ENCODE results near the gene FAM117A. TPM values are rescaled to one million over a fixed set of nuclear protein-coding genes. Genes with fewer than 3 reads are reported as not detected.
"Not testable (repeated sequence)": the region's sequence is repeated elsewhere in the genome, so short reads cannot be mapped to it uniquely, and the experiment has no call there.

The FAM117A gene
- total RNA-seq, 1 donor from 2014 or later: 5.2 TPM

GRCh38 chr17:49764559-49765180 is 739 bp upstream of the FAM117A start:
- Histone ChIP-seq H3K4me3 (ENCODE audit: low read length in 3 of 3) (peak overlapping the region; percentile 61 to 78 (median 68)), H3K9ac (ENCODE audit: low read depth in 1 of 3, low read length in 3 of 3) (no peak overlapping the region), H3K27me3 (ENCODE audit: control insufficient read depth in 3 of 3, insufficient read depth in 3 of 3, low read length in 3 of 3) (peaks cover 0 to 3% (median 0%) of the 10 kb centered on the region in 3 donors), H3K4me1 (ENCODE audit: control insufficient read depth in 3 of 3, insufficient read depth in 3 of 3, low read length in 3 of 3) (peaks cover 7 to 20% (median 8%) of the 10 kb centered on the region in 3 donors), H3K36me3 (ENCODE audit: control insufficient read depth in 3 of 3, insufficient read depth in 3 of 3, low read length in 3 of 3) (no peaks in the 10 kb centered on the region), H3K9me3 (ENCODE audit: control insufficient read depth in 3 of 3, low read length in 3 of 3) (no peaks in the 10 kb centered on the region), H3K27ac (ENCODE audit: low read depth, low read length) (no peak overlapping the region)

GRCh38 chr17:49762151-49762941 is 1.6 kb downstream of the FAM117A start:
- H3K9me3 ChIP-seq (ENCODE audit: control insufficient read depth in 3 of 3, low read length in 3 of 3): no peaks in the 10 kb centered on the region
- H3K9ac ChIP-seq (ENCODE audit: low read depth in 1 of 3, low read length in 3 of 3): peak overlapping the region in 1 of 3 donors; percentile 68
- peak overlapping the region in 2 of 3 donors; percentile 78 to 80 for H3K4me3 ChIP-seq (ENCODE audit: low read length in 3 of 3)
- H3K4me1 ChIP-seq (ENCODE audit: control insufficient read depth in 3 of 3, insufficient read depth in 3 of 3, low read length in 3 of 3): peaks cover 7 to 20% (median 8%) of the 10 kb centered on the region in 3 donors
- no peaks in the 10 kb centered on the region for H3K36me3 ChIP-seq (ENCODE audit: control insufficient read depth in 3 of 3, insufficient read depth in 3 of 3, low read length in 3 of 3)
- H3K27me3 ChIP-seq (ENCODE audit: control insufficient read depth in 3 of 3, insufficient read depth in 3 of 3, low read length in 3 of 3): peaks cover 0 to 3% (median 0%) of the 10 kb centered on the region in 3 donors
- H3K27ac ChIP-seq (ENCODE audit: low read depth, low read length): no peak overlapping the region

- H3K4me1 ChIP-seq (ENCODE audit: control insufficient read depth in 3 of 3, insufficient read depth in 3 of 3, low read length in 3 of 3): peaks cover 7 to 20% (median 8%) of the 10 kb centered on the region in 3 donors
- H3K27ac ChIP-seq (ENCODE audit: low read depth, low read length): no peak overlapping the region
- no peaks in the 10 kb centered on the region for H3K36me3 ChIP-seq (ENCODE audit: control insufficient read depth in 3 of 3, insufficient read depth in 3 of 3, low read length in 3 of 3)
- no peak overlapping the region for H3K4me3 ChIP-seq (ENCODE audit: low read length in 3 of 3)
- no peaks in the 10 kb centered on the region for H3K9me3 ChIP-seq (ENCODE audit: control insufficient read depth in 3 of 3, low read length in 3 of 3)
- no peak overlapping the region for H3K9ac ChIP-seq (ENCODE audit: low read depth in 1 of 3, low read length in 3 of 3)
- H3K27me3 ChIP-seq (ENCODE audit: control insufficient read depth in 3 of 3, insufficient read depth in 3 of 3, low read length in 3 of 3): peaks cover 0 to 3% (median 0%) of the 10 kb centered on the region in 3 donors
These were observed 2.9 kb downstream of the FAM117A start for GRCh38 chr17:49760932-49761558.

GRCh38 chr17:49760296-49760695 is 3.6 kb downstream of the FAM117A start:
- Histone ChIP-seq H3K27ac (ENCODE audit: low read depth, low read length) (no peak overlapping the region), H3K4me3 (ENCODE audit: low read length in 3 of 3) (no peak overlapping the region), H3K9me3 (ENCODE audit: control insufficient read depth in 3 of 3, low read length in 3 of 3) (no peaks in the 10 kb centered on the region), H3K27me3 (ENCODE audit: control insufficient read depth in 3 of 3, insufficient read depth in 3 of 3, low read length in 3 of 3) (peaks cover 0 to 3% (median 0%) of the 10 kb centered on the region in 3 donors), H3K36me3 (ENCODE audit: control insufficient read depth in 3 of 3, insufficient read depth in 3 of 3, low read length in 3 of 3) (no peaks in the 10 kb centered on the region), H3K9ac (ENCODE audit: low read depth in 1 of 3, low read length in 3 of 3) (no peak overlapping the region), H3K4me1 (ENCODE audit: control insufficient read depth in 3 of 3, insufficient read depth in 3 of 3, low read length in 3 of 3) (peaks cover 7 to 20% (median 8%) of the 10 kb centered on the region in 3 donors)

GRCh38 chr17:49759203-49759602 is 4.7 kb downstream of the FAM117A start:
- no peak overlapping the region for H3K9ac ChIP-seq (ENCODE audit: low read depth in 1 of 3, low read length in 3 of 3)
- peaks cover 0 to 3% (median 0%) of the 10 kb centered on the region in 3 donors for H3K27me3 ChIP-seq (ENCODE audit: control insufficient read depth in 3 of 3, insufficient read depth in 3 of 3, low read length in 3 of 3)
- H3K9me3 ChIP-seq (ENCODE audit: control insufficient read depth in 3 of 3, low read length in 3 of 3): no peaks in the 10 kb centered on the region
- no peak overlapping the region for H3K27ac ChIP-seq (ENCODE audit: low read depth, low read length)
- no peak overlapping the region for H3K4me3 ChIP-seq (ENCODE audit: low read length in 3 of 3)
- peaks cover 7 to 14% (median 8%) of the 10 kb centered on the region in 3 donors for H3K4me1 ChIP-seq (ENCODE audit: control insufficient read depth in 3 of 3, insufficient read depth in 3 of 3, low read length in 3 of 3)
- H3K36me3 ChIP-seq (ENCODE audit: control insufficient read depth in 3 of 3, insufficient read depth in 3 of 3, low read length in 3 of 3): no peaks in the 10 kb centered on the region

GRCh38 chr17:49758464-49759010 is 5.4 kb downstream of the FAM117A start:
- H3K9ac ChIP-seq (ENCODE audit: low read depth in 1 of 3, low read length in 3 of 3); H3K9me3 ChIP-seq (ENCODE audit: control insufficient read depth in 3 of 3, low read length in 3 of 3); H3K36me3 ChIP-seq (ENCODE audit: control insufficient read depth in 3 of 3, insufficient read depth in 3 of 3, low read length in 3 of 3); H3K27ac ChIP-seq (ENCODE audit: low read depth, low read length); H3K27me3 ChIP-seq (ENCODE audit: control insufficient read depth in 3 of 3, insufficient read depth in 3 of 3, low read length in 3 of 3); H3K4me3 ChIP-seq (ENCODE audit: low read length in 3 of 3): not testable (repeated sequence)
- H3K4me1 ChIP-seq (ENCODE audit: control insufficient read depth in 3 of 3, insufficient read depth in 3 of 3, low read length in 3 of 3): peaks cover 7 to 14% (median 8%) of the 10 kb centered on the region in 3 donors

GRCh38 chr17:49757151-49757777 is 6.7 kb downstream of the FAM117A start:
- Histone ChIP-seq H3K4me3 (ENCODE audit: low read length in 3 of 3) (no peak overlapping the region), H3K27me3 (ENCODE audit: control insufficient read depth in 3 of 3, insufficient read depth in 3 of 3, low read length in 3 of 3) (no peaks in the 10 kb centered on the region), H3K9ac (ENCODE audit: low read depth in 1 of 3, low read length in 3 of 3) (peak overlapping the region in 1 of 3 donors; percentile 16), H3K36me3 (ENCODE audit: control insufficient read depth in 3 of 3, insufficient read depth in 3 of 3, low read length in 3 of 3) (no peaks in the 10 kb centered on the region), H3K9me3 (ENCODE audit: control insufficient read depth in 3 of 3, low read length in 3 of 3) (no peaks in the 10 kb centered on the region), H3K4me1 (ENCODE audit: control insufficient read depth in 3 of 3, insufficient read depth in 3 of 3, low read length in 3 of 3) (peaks cover 0 to 2% (median 0%) of the 10 kb centered on the region in 3 donors), H3K27ac (ENCODE audit: low read depth, low read length) (no peak overlapping the region)

GRCh38 chr17:49756323-49757150 is 7.4 kb downstream of the FAM117A start:
- H3K27ac ChIP-seq (ENCODE audit: low read depth, low read length): no peak overlapping the region
- H3K4me3 ChIP-seq (ENCODE audit: low read length in 3 of 3): no peak overlapping the region
- no peaks in the 10 kb centered on the region for H3K4me1 ChIP-seq (ENCODE audit: control insufficient read depth in 3 of 3, insufficient read depth in 3 of 3, low read length in 3 of 3)

More at GRCh38 chr17:49756323-49757150, 7.4 kb downstream of the FAM117A start:
- Histone ChIP-seq H3K36me3 (ENCODE audit: control insufficient read depth in 3 of 3, insufficient read depth in 3 of 3, low read length in 3 of 3) (no peaks in the 10 kb centered on the region), H3K27me3 (ENCODE audit: control insufficient read depth in 3 of 3, insufficient read depth in 3 of 3, low read length in 3 of 3) (no peaks in the 10 kb centered on the region), H3K9me3 (ENCODE audit: control insufficient read depth in 3 of 3, low read length in 3 of 3) (no peaks in the 10 kb centered on the region), H3K9ac (ENCODE audit: low read depth in 1 of 3, low read length in 3 of 3) (peak overlapping the region in 1 of 3 donors; percentile 16)
